ENCODE measurements around the gene CTU1. TPM values are rescaled to one million over a fixed set of nuclear protein-coding genes. Genes with fewer than 3 reads are reported as not detected.
"Not testable (repeated sequence)": the region's sequence is repeated elsewhere in the genome, so short reads cannot be mapped to it uniquely, and the experiment has no call there.

CTU1 gene
- total RNA-seq, 2 donors from 2014 or later = 4.8 to 7.7 TPM

- Histone ChIP-seq H3K4me3 (no peak overlapping the region), H3K4me1 (no peaks in the 10 kb centered on the region), H3K9me3 (no peaks in the 10 kb centered on the region), H3K27me3 (no peaks in the 10 kb centered on the region), H3K36me3 (no peaks in the 10 kb centered on the region), H3K27ac (no peak overlapping the region)
- no peak for DNase-seq (ENCODE audit: low spot score)
- TF ChIP-seq CTCF (IDR thresholded peaks at IDR 0.05) = no peak
Measured at GRCh38 chr19:51146751-51147150, 38.5 kb upstream of the CTU1 start.

- no peaks in the 10 kb centered on the region for H3K9me3 ChIP-seq
- no peaks in the 10 kb centered on the region for H3K27me3 ChIP-seq
- H3K4me3 ChIP-seq = no peak overlapping the region
- no peak for TF ChIP-seq CTCF (IDR thresholded peaks at IDR 0.05)
- no peaks in the 10 kb centered on the region for H3K4me1 ChIP-seq
- H3K27ac ChIP-seq = no peak overlapping the region
- DNase-seq (ENCODE audit: low spot score) = no peak
- no peaks in the 10 kb centered on the region for H3K36me3 ChIP-seq
Measured at GRCh38 chr19:51145916-51146493, 37.8 kb upstream of the CTU1 start.

GRCh38 chr19:51144482-51145045 lies 36.4 kb upstream of the CTU1 start:
- Histone ChIP-seq H3K27ac (no peak overlapping the region), H3K36me3 (no peaks in the 10 kb centered on the region), H3K4me1 (no peaks in the 10 kb centered on the region), H3K9me3 (no peaks in the 10 kb centered on the region), H3K27me3 (no peaks in the 10 kb centered on the region), H3K4me3 (no peak overlapping the region)
- DNase-seq (ENCODE audit: low spot score) = no peak
- TF ChIP-seq CTCF (IDR thresholded peaks at IDR 0.05) = no peak

- no peaks in the 10 kb centered on the region for H3K9me3 ChIP-seq
- H3K36me3 ChIP-seq = no peaks in the 10 kb centered on the region
- no peaks in the 10 kb centered on the region for H3K4me1 ChIP-seq
- DNase-seq (ENCODE audit: low spot score) = no peak
- no peak overlapping the region for H3K27ac ChIP-seq
- no peak for TF ChIP-seq CTCF (IDR thresholded peaks at IDR 0.05)
- H3K27me3 ChIP-seq = no peaks in the 10 kb centered on the region
- no peak overlapping the region for H3K4me3 ChIP-seq
Measured at GRCh38 chr19:51143486-51143885, 35.3 kb upstream of the CTU1 start.

GRCh38 chr19:51142809-51143475 lies 34.7 kb upstream of the CTU1 start:
- H3K27me3 ChIP-seq; H3K9me3 ChIP-seq; H3K4me3 ChIP-seq; DNase-seq (ENCODE audit: low spot score); H3K27ac ChIP-seq; H3K4me1 ChIP-seq; H3K36me3 ChIP-seq: not testable (repeated sequence)

- H3K9me3 ChIP-seq = no peaks in the 10 kb centered on the region
- no peaks in the 10 kb centered on the region for H3K27me3 ChIP-seq
- H3K27ac ChIP-seq = no peak within 1 kb of the TSS
- no peak for DNase-seq (ENCODE audit: low spot score)
- no peaks in the 10 kb centered on the region for H3K4me1 ChIP-seq
- TF ChIP-seq CTCF (IDR thresholded peaks at IDR 0.05) = no peak
- H3K4me3 ChIP-seq = no peak within 1 kb of the TSS
- H3K36me3 ChIP-seq = no peaks in the 10 kb centered on the region
Measured at GRCh38 chr19:51142119-51142518, 33.9 kb upstream of the CTU1 start, which contains the start of gene SIGLEC7. Gene SIGLEC7 (plus strand): TSS chr19:51142301. CDS start chr19:51142370, 69 bp downstream.

Data from right atrium auricular region (tissue), 2 donors.